K562 (cell line): Measurements from ENCODE around the gene SFRP2. TPM values are rescaled to one million over a fixed set of nuclear protein-coding genes. Genes with fewer than 3 reads are reported as not detected.

ENCODE experiments used
- ATAC-seq: fragments of 200-7000 bp; cut with Tn5 transposase; 3 replicates; pipeline ENCODE4 v1.9.1; 2020; ENCODE audit warnings: moderate library complexity
- BruUV-seq: library from RNA; stranded (reverse); fragments of 400-500 nt; replicated peaks from 2 replicates; lab custom pipeline; 2021; lab: Mats Ljungman, UMichigan
- CTCF ChIA-PET: fragments of 300-600 bp; formaldehyde crosslinking; extraction: SDS; loops from one replicate; lab custom pipeline; 2021; ENCODE audit warnings: low intra/inter-chr PET ratio; lab: Yijun Ruan, JAX
- POLR2A ChIA-PET: fragments of 300-600, 350-650 bp; sonication (Branson Sonifier 250); formaldehyde crosslinking; extraction: SDS; loops from one replicate; lab custom pipeline; 2021; ENCODE audit warnings: antibody characterized with exemption, inconsistent platforms; lab: Yijun Ruan, JAX
- DNase-seq, 4 experiments: peaks; one replicate each; pipeline versions ENCODE4 v3.0.0 to v3.0.0-alpha.2; 2011 to 2018; ENCODE audit warnings: low spot score in 3 of 4, mixed read lengths in 3 of 4; ENCODE audit errors: extremely low read depth in 1 of 4
- FAIRE-seq: peaks from 2 replicates; lab custom pipeline; 2011; peaks lifted over from hg19 to GRCh38; lab: Jason Lieb, UNC
- H2AFZ ChIP-seq: 2 replicates; pipeline ENCODE4 v1.6.0; 2011; ENCODE audit warnings: low read depth, low read length, control low read depth, inconsistent platforms
- H3K27ac ChIP-seq: fragments of 200-600 bp; 3 replicates; pipeline ENCODE4 v1.8.0; 2011; ENCODE audit warnings: low read depth, mild to moderate bottlenecking, control low read depth, inconsistent platforms, low read length, moderate library complexity, mixed read lengths; ENCODE audit errors: extremely low read depth
- H3K27me3 ChIP-seq, 2 experiments: fragments of 300-600 bp in 1 of 2; 2 replicates in 1 of 2; 3 replicates in 1 of 2; pipeline versions ENCODE4 v1.6.0 to v1.8.0; 2011; ENCODE audit warnings: inconsistent platforms in 2 of 2, low read length in 2 of 2, mild to moderate bottlenecking in 1 of 2, mixed read lengths in 1 of 2, moderate library complexity in 1 of 2; ENCODE audit not compliant: control insufficient read depth in 2 of 2, insufficient read depth in 2 of 2
- H3K36me3 ChIP-seq: fragments of 300-600 bp; 3 replicates; pipeline ENCODE4 v1.8.0; 2011; ENCODE audit warnings: mild to moderate bottlenecking, low read length, inconsistent platforms; ENCODE audit not compliant: control insufficient read depth, insufficient read depth
- H3K4me1 ChIP-seq, 2 experiments: fragments of 200-600 bp in 1 of 2; replicated peaks in 1 of 2; 2 replicates in 1 of 2; 3 replicates in 1 of 2; pipeline versions ENCODE4 v1.5.1 to v1.8.0; 2011; ENCODE audit warnings: inconsistent platforms in 2 of 2, low read length in 2 of 2, mild to moderate bottlenecking in 1 of 2, mixed read lengths in 1 of 2, moderate library complexity in 1 of 2; ENCODE audit not compliant: control insufficient read depth in 2 of 2, insufficient read depth in 2 of 2
- H3K4me2 ChIP-seq: 2 replicates; pipeline ENCODE4 v1.6.1; 2011; ENCODE audit warnings: low read length, control low read depth, inconsistent platforms, mixed read lengths; ENCODE audit not compliant: insufficient read depth
- H3K4me3 ChIP-seq: fragments of 200-600 bp; sonication (generic), shearing (Covaris generic); 2 replicates; pipeline ENCODE4 v1.5.1; 2016; ENCODE audit warnings: control low read depth, inconsistent platforms
- H3K79me2 ChIP-seq: fragments of 200-600 bp; 3 replicates; pipeline ENCODE4 v1.8.0; 2011; ENCODE audit warnings: low read length, inconsistent platforms; ENCODE audit not compliant: control insufficient read depth, insufficient read depth
- H3K9ac ChIP-seq, 2 experiments: 2 replicates each; pipeline versions ENCODE4 v1.6.0 to v1.6.1; 2011; ENCODE audit warnings: low read depth in 2 of 2, low read length in 2 of 2, control low read depth in 1 of 2, inconsistent platforms in 1 of 2, mild to moderate bottlenecking in 1 of 2, mixed read lengths in 1 of 2; ENCODE audit not compliant: insufficient read depth in 1 of 2
- H3K9me1 ChIP-seq: one replicate; pipeline ENCODE4 v1.6.0; 2011; ENCODE audit warnings: inconsistent platforms, mild to moderate bottlenecking, low read length, moderate library complexity; ENCODE audit not compliant: control insufficient read depth, insufficient read depth
- H3K9me3 ChIP-seq: replicated peaks from 2 replicates; pipeline ENCODE4 v1.5.1; 2011; ENCODE audit warnings: low read depth, low read length, inconsistent platforms; ENCODE audit not compliant: control insufficient read depth, insufficient read depth
- H4K20me1 ChIP-seq: replicated peaks from 2 replicates; pipeline ENCODE4 v1.6.1; 2011; ENCODE audit warnings: low read length, inconsistent platforms, mixed read lengths; ENCODE audit not compliant: control insufficient read depth, insufficient read depth
- CBX3 ChIP-seq, 2 experiments: IDR thresholded peaks; 1 replicate in 1 of 2; 2 replicates in 1 of 2; pipeline ENCODE4 v1.6.1; 2012; ENCODE audit warnings: inconsistent platforms in 2 of 2, low read length in 2 of 2, borderline replicate concordance in 1 of 2, control low read depth in 1 of 2
- ETS2 ChIP-seq: IDR thresholded peaks from 2 replicates; pipeline ENCODE4 v1.6.1; 2016; ENCODE audit warnings: borderline replicate concordance, missing genetic modification characterization, mild to moderate bottlenecking, moderate library complexity, missing compliant biosample characterization; ENCODE audit not compliant: poor library complexity, severe bottlenecking
- MYC ChIP-seq, 2 experiments: fragments of 250-450 bp in 1 of 2; sonication (Bioruptor Pico) in 1 of 2; IDR thresholded peaks; 2 replicates each; pipeline versions ENCODE4 v1.5.1 to v1.6.1; 2012 to 2021; ENCODE audit warnings: low read depth in 2 of 2, borderline replicate concordance in 1 of 2, improper control_type of control experiment in 1 of 2, low read length in 1 of 2, mild to moderate bottlenecking in 1 of 2, moderate library complexity in 1 of 2
- WGBS: fragments of 100-300 bp; shearing (Covaris generic); methylation state at CpG from one replicate; pipeline ENCODE4 v1.1.6; 2016; ENCODE audit warnings: low coverage, mixed read lengths; ENCODE audit not compliant: insufficient coverage; ENCODE audit errors: missing lambda C conversion rate; 5-methylcytosine and 5-hydroxymethylcytosine counted together
- in situ Hi-C: fragments of 300-500 bp; cut with MboI; formaldehyde crosslinking; loops from 4 replicates; pipeline ENCODE4 v1.15.0; 2018; ENCODE audit warnings: inconsistent platforms, mixed read lengths
- intact Hi-C: fragments of 100-400 bp; cut with micrococcal nuclease; formaldehyde crosslinking; loops from 2 replicates; pipeline ENCODE4 v1.14.2; 2022
- polyA plus RNA-seq, 8 experiments: library from polyadenylated mRNA; depleted of rRNA in 4 of 8; stranded (reverse) in 5 of 8; unstranded in 3 of 8; fragments of >200 nt; fragmentation: Nextera tagmentation in 2 of 8; fragmentation: Illumina TruSeq in 1 of 8; extraction: Ambion mirVana in 2 of 8; extraction: Trizol in 1 of 8; gene quantifications; 2 replicates each; pipeline versions ENCODE4 v1.2.1 to v1.2.3, GENCODE V29; 2011 to 2014; ENCODE audit warnings: inconsistent platforms in 1 of 8, missing spikeins in 1 of 8
- total RNA-seq, 7 experiments: library from RNA; depleted of rRNA in 6 of 7; stranded (reverse); fragments of >200 nt in 6 of 7; fragmentation: Illumina TruSeq in 2 of 7; extraction: Trizol in 2 of 7; gene quantifications; 2 replicates each; pipeline versions ENCODE4 v1.2.1 to v1.2.3, GENCODE V29; 2011 to 2021; ENCODE audit warnings: low replicate concordance in 1 of 7

SFRP2 gene
- total and polyA plus RNA-seq, 9 of the 15 experiments (the other 6 are each of a cell fraction or from before 2014, with no cell fraction given) = 0.29 TPM; not detected in 8

GRCh38 chr4:153731239-153731638, 57.6 kb downstream of the SFRP2 start:
- no peak overlapping the region for H3K9ac ChIP-seq
- no peaks in the 10 kb centered on the region for H3K36me3 ChIP-seq
- BruUV-seq = no TSS peak
- intact Hi-C loops (no loop called here), in situ Hi-C loops (no loop called here)
- H3K4me1 ChIP-seq = no peaks in the 10 kb centered on the region
- ATAC-seq (no peak), FAIRE-seq (no peak), DNase-seq (no peak)
- no peaks in the 10 kb centered on the region for H3K9me1 ChIP-seq
- ChIA-PET POLR2A (no interaction called here), CTCF (interaction anchor here (0.6 kb wide), 1 partner anchor 1230 kb away, joined by 3 read pairs; no protein-coding TSS in a partner anchor)
- WGBS = 0% methylated on average over 3 of the region's 3 CpGs
- H4K20me1 ChIP-seq = no peaks in the 10 kb centered on the region
- H3K79me2 ChIP-seq = no peaks in the 10 kb centered on the region
- H3K4me2 ChIP-seq = no peak overlapping the region
- no peak overlapping the region for H3K27ac ChIP-seq
- H3K27me3 ChIP-seq = peaks cover 5 to 7% of the 10 kb centered on the region in 2 experiments; a peak in 3 of 5 replicates
- H2AFZ ChIP-seq = no peak overlapping the region
- no peak for TF ChIP-seq CBX3 (IDR thresholded peaks at IDR 0.05; ENCODE audit: borderline replicate concordance in 1 of 2, low read length in 2 of 2)
- TF ChIP-seq MYC (IDR thresholded peaks at IDR 0.05; ENCODE audit: low read depth, low read length) = no peak
- TF ChIP-seq MYC (CRISPR knock-in tag; IDR thresholded peaks at IDR 0.05; ENCODE audit: borderline replicate concordance, low read depth) = no peak
- no peak for TF ChIP-seq ETS2 (tag)
- TF ChIP-seq, all 486 proteins: peak for 0
- no peaks in the 10 kb centered on the region for H3K9me3 ChIP-seq
- no peak overlapping the region for H3K4me3 ChIP-seq

Other genes starting within 250 kb of the SFRP2 start
- gene TLR2, start 104.8 kb downstream of the SFRP2 start, total RNA-seq (2014; rRNA removed) = not detected in 2 replicates
- 0.11 TPM in 1 of 2 replicates, not detected in the other for gene TLR2, start 104.8 kb downstream of the SFRP2 start, total RNA-seq (2014; rRNA removed; fragmentation: Illumina TruSeq; extraction: Trizol)
- gene TLR2, start 104.8 kb downstream of the SFRP2 start, total RNA-seq (2015; rRNA removed; fragmentation: Illumina TruSeq; extraction: Trizol) = not detected in 2 replicates
- gene TLR2, start 104.8 kb downstream of the SFRP2 start, total RNA-seq (2021) = 0.09 and 0.22 TPM in 2 replicates
- gene TLR2, start 104.8 kb downstream of the SFRP2 start, polyA plus RNA-seq (2011; rRNA removed) = not detected in 2 replicates
- gene TLR2, start 104.8 kb downstream of the SFRP2 start, polyA plus RNA-seq (2014; fragmentation: Illumina TruSeq; extraction: Trizol) = not detected in 2 replicates
- not detected for gene TLR2, start 104.8 kb downstream of the SFRP2 start, polyA plus RNA-seq (2014; fragmentation: Nextera tagmentation; extraction: Ambion mirVana)
- 0.23 TPM in 1 of 2 replicates, not detected in the other for gene TLR2, start 104.8 kb downstream of the SFRP2 start, polyA plus RNA-seq (2014; rRNA removed)
- not detected in 2 replicates for gene RNF175, start 29.1 kb downstream of the SFRP2 start, total RNA-seq (2014; rRNA removed)
- not detected in 2 replicates for gene RNF175, start 29.1 kb downstream of the SFRP2 start, total RNA-seq (2014; rRNA removed; fragmentation: Illumina TruSeq; extraction: Trizol)
- gene RNF175, start 29.1 kb downstream of the SFRP2 start, total RNA-seq (2015; rRNA removed; fragmentation: Illumina TruSeq; extraction: Trizol) = not detected in 2 replicates
- not detected in 2 replicates for gene RNF175, start 29.1 kb downstream of the SFRP2 start, total RNA-seq (2021)
- gene RNF175, start 29.1 kb downstream of the SFRP2 start, polyA plus RNA-seq (2011; rRNA removed) = not detected in 2 replicates
- not detected in 2 replicates for gene RNF175, start 29.1 kb downstream of the SFRP2 start, polyA plus RNA-seq (2014; fragmentation: Illumina TruSeq; extraction: Trizol)
- not detected for gene RNF175, start 29.1 kb downstream of the SFRP2 start, polyA plus RNA-seq (2014; fragmentation: Nextera tagmentation; extraction: Ambion mirVana)
- gene RNF175, start 29.1 kb downstream of the SFRP2 start, polyA plus RNA-seq (2014; rRNA removed) = not detected in 2 replicates